ENCODE results near the gene POLR3GL.

POLR3GL gene

DNA sequence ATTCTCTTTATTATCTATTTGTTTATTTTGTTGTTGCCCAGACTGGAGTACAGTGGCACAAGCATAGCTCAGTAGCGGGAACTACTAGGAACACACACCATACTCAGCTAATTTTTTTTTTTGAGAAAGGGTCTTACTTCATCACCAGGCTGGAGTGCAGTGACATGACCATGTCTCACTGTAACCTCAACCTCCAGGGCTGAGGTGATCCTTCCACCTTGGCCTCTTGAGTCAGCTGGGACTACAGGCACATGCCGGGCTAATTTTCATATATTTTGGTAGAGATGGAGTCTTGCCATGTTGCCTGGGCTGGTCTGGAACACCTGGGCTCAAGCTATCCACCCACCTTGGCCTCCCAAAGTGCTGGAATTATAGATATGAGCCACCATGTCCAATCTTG, 37.2 kb downstream of the POLR3GL start:
- TF ChIP-seq, protein P1, sequence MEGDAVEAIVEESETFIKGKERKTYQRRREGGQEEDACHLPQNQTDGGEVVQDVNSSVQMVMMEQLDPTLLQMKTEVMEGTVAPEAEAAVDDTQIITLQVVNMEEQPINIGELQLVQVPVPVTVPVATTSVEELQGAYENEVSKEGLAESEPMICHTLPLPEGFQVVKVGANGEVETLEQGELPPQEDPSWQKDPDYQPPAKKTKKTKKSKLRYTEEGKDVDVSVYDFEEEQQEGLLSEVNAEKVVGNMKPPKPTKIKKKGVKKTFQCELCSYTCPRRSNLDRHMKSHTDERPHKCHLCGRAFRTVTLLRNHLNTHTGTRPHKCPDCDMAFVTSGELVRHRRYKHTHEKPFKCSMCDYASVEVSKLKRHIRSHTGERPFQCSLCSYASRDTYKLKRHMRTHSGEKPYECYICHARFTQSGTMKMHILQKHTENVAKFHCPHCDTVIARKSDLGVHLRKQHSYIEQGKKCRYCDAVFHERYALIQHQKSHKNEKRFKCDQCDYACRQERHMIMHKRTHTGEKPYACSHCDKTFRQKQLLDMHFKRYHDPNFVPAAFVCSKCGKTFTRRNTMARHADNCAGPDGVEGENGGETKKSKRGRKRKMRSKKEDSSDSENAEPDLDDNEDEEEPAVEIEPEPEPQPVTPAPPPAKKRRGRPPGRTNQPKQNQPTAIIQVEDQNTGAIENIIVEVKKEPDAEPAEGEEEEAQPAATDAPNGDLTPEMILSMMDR (conservative IDR thresholded peaks at IDR 0.05) = no peak
- no peak for TF ChIP-seq ZFX (IDR thresholded peaks at IDR 0.05)
- no peak overlapping the region for H3K27ac ChIP-seq

DNA sequence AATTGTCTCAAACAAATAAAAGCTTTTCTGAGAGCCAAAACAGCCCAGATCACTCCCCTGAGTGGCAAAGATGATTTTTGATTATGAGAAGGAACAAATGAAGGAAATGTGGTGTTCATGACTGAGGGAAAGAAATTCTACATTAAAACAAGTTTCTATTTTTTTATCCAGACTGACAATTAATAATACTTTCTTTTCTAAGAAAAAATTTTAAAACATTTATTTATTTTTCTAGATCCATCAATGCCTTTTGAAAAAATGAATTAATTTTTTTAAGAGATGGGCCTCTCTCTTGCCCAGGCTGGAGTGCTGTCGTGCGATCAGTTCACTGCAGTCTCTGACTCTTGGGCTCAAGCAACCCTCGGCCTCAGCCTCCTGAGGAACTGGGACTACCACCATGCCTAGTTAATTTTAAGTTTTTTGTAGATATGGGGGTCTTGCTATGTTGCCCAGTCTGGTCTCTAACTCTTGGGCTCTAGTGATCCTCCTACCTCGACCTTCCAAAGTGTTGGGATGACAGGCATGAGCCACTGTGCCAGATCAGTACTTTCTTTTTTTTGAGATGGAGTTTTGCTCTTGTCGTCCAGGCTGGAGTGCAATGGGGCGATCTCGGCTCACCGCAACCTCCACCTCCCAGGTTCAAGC, 43.1 kb downstream of the POLR3GL start:
- TF ChIP-seq ZFX (IDR thresholded peaks at IDR 0.05) = no peak
- TF ChIP-seq, protein P1 (conservative IDR thresholded peaks at IDR 0.05) = peak; percentile 66
- no peak overlapping the region for H3K27ac ChIP-seq

DNA sequence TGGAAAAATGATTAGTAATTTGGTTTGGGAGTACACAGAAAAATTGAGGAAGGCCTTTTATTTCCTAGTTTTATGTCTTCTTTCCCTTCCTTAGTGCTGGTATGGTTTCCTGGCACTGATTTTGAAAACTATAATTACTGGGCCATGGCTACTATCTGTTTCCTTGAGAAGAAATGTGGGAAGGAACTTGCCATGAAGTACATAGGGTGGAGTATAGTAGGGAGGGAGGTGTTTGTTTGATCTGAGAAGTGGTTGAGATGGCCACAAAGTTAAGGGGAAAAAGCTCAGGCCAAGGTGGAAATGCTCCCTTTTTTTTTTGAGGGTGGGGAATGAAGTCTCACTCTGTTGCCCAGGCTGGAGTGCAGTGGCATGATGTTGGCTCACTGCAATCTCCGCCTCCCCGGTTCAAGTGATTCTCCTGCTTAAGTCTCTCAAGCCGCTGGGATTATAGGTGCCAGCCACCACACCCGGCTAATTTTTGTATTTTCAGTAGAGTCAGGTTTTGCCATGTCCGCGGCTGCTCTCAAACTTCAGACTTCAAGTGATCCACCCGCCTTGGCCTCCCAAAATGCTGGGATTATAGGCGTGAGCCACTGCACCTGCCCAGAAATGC, 45.7 kb downstream of the POLR3GL start:
- H3K27ac ChIP-seq = no peak overlapping the region
- TF ChIP-seq, protein P1 (conservative IDR thresholded peaks at IDR 0.05) = no peak
- TF ChIP-seq ZFX (IDR thresholded peaks at IDR 0.05) = no peak

DNA sequence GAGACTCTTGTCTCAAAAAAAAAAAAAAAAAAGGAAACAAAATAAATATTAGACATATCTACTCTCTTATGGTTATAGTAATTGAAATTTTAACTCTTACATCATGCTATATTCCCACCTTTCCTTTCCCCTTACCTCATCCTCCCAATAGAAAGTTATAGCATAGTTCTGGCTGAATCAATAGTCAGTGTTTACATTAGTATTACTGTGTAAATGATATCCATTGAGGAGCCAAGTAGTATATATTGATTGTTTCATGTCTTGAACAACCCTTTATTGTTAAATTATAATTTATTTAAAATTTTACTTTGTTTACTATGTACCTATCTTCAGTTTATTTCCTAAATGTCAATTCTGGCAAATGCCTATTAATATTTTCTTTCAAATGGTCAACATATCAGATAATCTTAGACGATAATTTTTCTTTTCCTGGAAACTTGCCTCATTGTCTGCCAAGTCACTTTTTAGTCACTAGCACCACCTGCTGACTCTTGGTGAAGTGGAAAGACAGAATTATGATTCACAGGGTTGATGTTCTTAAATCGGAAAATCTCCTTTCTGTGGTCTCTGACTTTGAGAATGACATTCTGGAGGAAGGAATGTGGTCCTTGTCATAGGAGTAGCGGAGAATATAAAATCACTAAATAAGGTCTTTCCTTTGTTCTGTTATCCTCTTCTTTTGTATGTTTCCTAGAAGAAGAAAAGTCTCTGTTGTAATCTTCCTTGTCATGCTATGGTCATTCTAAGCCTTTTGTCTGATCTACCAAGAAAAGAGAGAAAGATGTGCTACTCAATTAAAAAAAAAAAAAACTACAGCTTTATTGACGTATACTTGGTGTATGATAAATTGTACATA, 48.4 kb downstream of the POLR3GL start:
- peak overlapping the region; percentile 29 for H3K27ac ChIP-seq
- TF ChIP-seq, protein P1 (conservative IDR thresholded peaks at IDR 0.05) = peak; percentile 92
- TF ChIP-seq ZFX (IDR thresholded peaks at IDR 0.05) = no peak

DNA sequence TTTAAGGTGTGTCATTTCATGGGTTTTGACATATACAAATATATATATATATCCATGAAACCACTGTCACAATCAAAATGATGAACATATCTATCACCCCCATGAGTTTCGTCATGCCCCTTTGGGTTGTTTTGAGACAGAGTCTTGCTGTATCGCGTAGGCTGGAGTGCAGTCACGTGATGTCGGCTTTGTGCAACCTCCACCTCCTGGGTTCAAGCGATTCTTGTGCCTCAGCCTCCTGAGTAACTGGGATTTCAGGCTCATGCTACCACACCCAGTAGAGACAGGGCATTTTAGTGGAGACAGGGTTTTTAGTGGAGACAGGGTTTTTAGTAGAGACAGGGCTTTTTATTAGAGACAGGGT, 49.1 kb downstream of the POLR3GL start:
- no peak for TF ChIP-seq ZFX (IDR thresholded peaks at IDR 0.05)
- TF ChIP-seq, protein P1 (conservative IDR thresholded peaks at IDR 0.05) = no peak
- no peak overlapping the region for H3K27ac ChIP-seq

DNA sequence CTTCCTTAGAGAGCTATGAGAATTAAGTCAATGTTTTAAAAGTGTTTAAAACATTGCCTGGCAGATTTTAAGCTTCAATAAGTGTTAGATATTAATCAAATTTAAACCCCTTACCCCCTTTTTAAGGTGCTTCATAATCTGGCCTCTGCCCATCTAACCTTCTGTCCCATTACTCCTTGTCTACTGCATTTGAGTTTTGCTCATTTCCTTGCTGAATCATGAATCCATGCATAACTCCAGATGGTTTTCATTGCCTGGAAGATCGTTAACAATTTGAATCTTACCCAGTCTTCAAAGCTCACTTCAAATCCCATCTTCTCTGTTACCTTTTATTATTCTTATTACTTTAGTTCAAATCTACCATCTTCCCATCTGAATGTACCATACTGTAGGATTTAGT, 52.4 kb downstream of the POLR3GL start:
- TF ChIP-seq, protein P1 (conservative IDR thresholded peaks at IDR 0.05) = no peak
- no peak for TF ChIP-seq ZFX (IDR thresholded peaks at IDR 0.05)

More for the DNA sequence above, 52.4 kb downstream of the POLR3GL start:
- H3K27ac ChIP-seq = no peak overlapping the region

Measured in C4-2B (cell line).